MM.1S (cell line): Measurements from ENCODE around the gene MYLK.

Source experiments
- DNase-seq: peaks from one replicate; pipeline ENCODE4 v3.0.0-alpha.2; 2015
- H2AFZ ChIP-seq: fragments of 300-600 bp; sonication (generic); 2 replicates; pipeline ENCODE4 v1.6.0; 2016; ENCODE audit warnings: antibody characterized with exemption, low read length
- H3F3A ChIP-seq: fragments of 300-600 bp; sonication (generic); 2 replicates; pipeline ENCODE4 v1.6.1; 2016; ENCODE audit warnings: mild to moderate bottlenecking, antibody characterized with exemption, low read length, moderate library complexity, mixed read lengths; ENCODE audit not compliant: insufficient read depth
- H3K27ac ChIP-seq: fragments of 300-600 bp; sonication (generic); 2 replicates; pipeline ENCODE4 v1.5.1; 2016; ENCODE audit warnings: mild to moderate bottlenecking, low read length
- H3K27me3 ChIP-seq: fragments of 300-600 bp; sonication (generic); replicated peaks from 2 replicates; pipeline ENCODE4 v1.6.0; 2016; ENCODE audit warnings: low read length; ENCODE audit not compliant: insufficient read depth
- H3K36me3 ChIP-seq: fragments of 300-600 bp; sonication (generic); replicated peaks from 2 replicates; pipeline ENCODE4 v1.6.1; 2016; ENCODE audit warnings: mild to moderate bottlenecking, low read length, mixed read lengths; ENCODE audit not compliant: insufficient read depth
- H3K4me1 ChIP-seq: fragments of 300-600 bp; sonication (generic); 2 replicates; pipeline ENCODE4 v1.6.1; 2016; ENCODE audit warnings: low read length, mixed read lengths
- H3K4me2 ChIP-seq: fragments of 300-600 bp; sonication (generic); 2 replicates; pipeline ENCODE4 v1.6.0; 2016; ENCODE audit warnings: low read depth, low read length
- H3K4me3 ChIP-seq: fragments of 300-600 bp; sonication (generic); 2 replicates; pipeline ENCODE4 v1.5.1; 2016; ENCODE audit warnings: low read length, mixed read lengths
- H3K79me2 ChIP-seq: fragments of 300-600 bp; sonication (generic); 2 replicates; pipeline ENCODE4 v1.6.1; 2016; ENCODE audit warnings: mixed run types, low read length, mixed read lengths
- H3K9ac ChIP-seq: fragments of 300-600 bp; sonication (generic); 2 replicates; pipeline ENCODE4 v1.6.1; 2016; ENCODE audit warnings: low read length, mixed read lengths
- H3K9me2 ChIP-seq: fragments of 300-600 bp; sonication (generic); replicated peaks from 2 replicates; pipeline ENCODE4 v1.6.1; 2016; ENCODE audit warnings: mild to moderate bottlenecking, low read length, mixed read lengths; ENCODE audit not compliant: insufficient read depth
- H3K9me3 ChIP-seq: fragments of 300-600 bp; sonication (generic); replicated peaks from 2 replicates; pipeline ENCODE4 v1.6.1; 2016; ENCODE audit warnings: mild to moderate bottlenecking, low read length, mixed read lengths; ENCODE audit not compliant: insufficient read depth
- H4K20me1 ChIP-seq: fragments of 300-600 bp; sonication (generic); 2 replicates; pipeline ENCODE4 v1.6.1; 2016; ENCODE audit warnings: mild to moderate bottlenecking, low read length, moderate library complexity, mixed read lengths; ENCODE audit not compliant: insufficient read depth
- CTCF ChIP-seq: fragments of 300-600 bp; sonication (generic); IDR thresholded peaks from 2 replicates; pipeline ENCODE4 v1.5.1; 2016; ENCODE audit warnings: antibody characterized with exemption, low read length, mixed read lengths
- EZH2 ChIP-seq: fragments of 300-600 bp; sonication (generic); optimal IDR thresholded peaks from 2 replicates; pipeline ENCODE3; 2017; ENCODE audit warnings: low read depth, mild to moderate bottlenecking, antibody characterized with exemption, low read length, mixed read lengths
- EZH2phosphoT487 ChIP-seq: fragments of 300-600 bp; sonication (generic); IDR thresholded peaks from 2 replicates; pipeline ENCODE4 v1.6.1; 2018; ENCODE audit warnings: antibody characterized with exemption, low read length

Gene MYLK

GRCh38 chr3:123785602-123786001, 98.5 kb downstream of the MYLK start:
- Histone ChIP-seq H3K27me3 (no peaks in the 10 kb centered on the region), H3K9ac (no peak overlapping the region), H3K9me2 (no peaks in the 10 kb centered on the region), H3K4me1 (no peaks in the 10 kb centered on the region), H3K27ac (no peak overlapping the region), H4K20me1 (no peaks in the 10 kb centered on the region), H3K4me2 (no peak overlapping the region), H3K79me2 (no peaks in the 10 kb centered on the region), H3K36me3 (no peaks in the 10 kb centered on the region), H3K9me3 (no peaks in the 10 kb centered on the region), H2AFZ (no peak overlapping the region), H3K4me3 (no peak overlapping the region), H3F3A (no peaks in the 10 kb centered on the region)
- no peak for DNase-seq
- TF ChIP-seq CTCF: no peak
- TF ChIP-seq EZH2: no peak
- no peak for TF ChIP-seq EZH2phosphoT487

- Histone ChIP-seq H3K9me3 (no peaks in the 10 kb centered on the region), H3K36me3 (no peaks in the 10 kb centered on the region), H3K4me2 (no peak overlapping the region), H3K27ac (no peak overlapping the region), H2AFZ (no peak overlapping the region), H3K4me1 (no peaks in the 10 kb centered on the region), H3K4me3 (no peak overlapping the region), H4K20me1 (no peaks in the 10 kb centered on the region), H3K27me3 (no peaks in the 10 kb centered on the region), H3K79me2 (no peaks in the 10 kb centered on the region), H3F3A (no peaks in the 10 kb centered on the region), H3K9me2 (no peaks in the 10 kb centered on the region), H3K9ac (no peak overlapping the region)
- TF ChIP-seq EZH2 (no peak), EZH2phosphoT487 (no peak), CTCF (no peak)
- no peak for DNase-seq
Observed at GRCh38 chr3:123783811-123784210, 100.3 kb downstream of the MYLK start.

- Histone ChIP-seq H3F3A (no peaks in the 10 kb centered on the region), H3K27me3 (no peaks in the 10 kb centered on the region), H3K9ac (no peak overlapping the region), H3K79me2 (no peaks in the 10 kb centered on the region), H2AFZ (no peak overlapping the region), H3K36me3 (no peaks in the 10 kb centered on the region), H3K27ac (no peak overlapping the region), H3K4me3 (no peak overlapping the region), H3K9me3 (no peaks in the 10 kb centered on the region), H3K4me2 (no peak overlapping the region), H3K9me2 (no peaks in the 10 kb centered on the region), H3K4me1 (no peaks in the 10 kb centered on the region), H4K20me1 (no peaks in the 10 kb centered on the region)
- no peak for TF ChIP-seq EZH2phosphoT487
- TF ChIP-seq CTCF: no peak
- no peak for TF ChIP-seq EZH2
- no peak for DNase-seq
Observed at GRCh38 chr3:123783050-123783689, 101.0 kb downstream of the MYLK start.
